Adipocyte (in vitro differentiated cells): Measurements from ENCODE around the gene SP6.

Source experiments
- DNase-seq: peaks from one replicate; pipeline ENCODE4 v3.0.0-alpha.2; 2015; ENCODE audit warnings: low read depth
- H3K27me3 ChIP-seq: replicated peaks from 2 replicates; pipeline ENCODE4 v1.7.0; 2013; ENCODE audit warnings: mild to moderate bottlenecking, low read length, moderate library complexity; ENCODE audit not compliant: control insufficient read depth, insufficient read depth
- H3K36me3 ChIP-seq: 2 replicates; pipeline ENCODE4 v1.7.0; 2013; ENCODE audit warnings: low read length, mild to moderate bottlenecking, moderate library complexity; ENCODE audit not compliant: control insufficient read depth, insufficient read depth, severe bottlenecking
- H3K4me1 ChIP-seq: 2 replicates; pipeline ENCODE4 v1.7.0; 2013; ENCODE audit warnings: mild to moderate bottlenecking, low read length, moderate library complexity; ENCODE audit not compliant: control insufficient read depth, insufficient read depth
- H3K4me3 ChIP-seq: 2 replicates; pipeline ENCODE4 v1.7.0; 2013; ENCODE audit warnings: mild to moderate bottlenecking, low read length, moderate library complexity
- H3K9ac ChIP-seq: 2 replicates; pipeline ENCODE4 v1.7.0; 2013; ENCODE audit warnings: mild to moderate bottlenecking, low read length, moderate library complexity
- H3K9me3 ChIP-seq: 2 replicates; pipeline ENCODE4 v1.7.0; 2013; ENCODE audit warnings: mild to moderate bottlenecking, low read length, moderate library complexity; ENCODE audit not compliant: control insufficient read depth

The SP6 gene

DNA sequence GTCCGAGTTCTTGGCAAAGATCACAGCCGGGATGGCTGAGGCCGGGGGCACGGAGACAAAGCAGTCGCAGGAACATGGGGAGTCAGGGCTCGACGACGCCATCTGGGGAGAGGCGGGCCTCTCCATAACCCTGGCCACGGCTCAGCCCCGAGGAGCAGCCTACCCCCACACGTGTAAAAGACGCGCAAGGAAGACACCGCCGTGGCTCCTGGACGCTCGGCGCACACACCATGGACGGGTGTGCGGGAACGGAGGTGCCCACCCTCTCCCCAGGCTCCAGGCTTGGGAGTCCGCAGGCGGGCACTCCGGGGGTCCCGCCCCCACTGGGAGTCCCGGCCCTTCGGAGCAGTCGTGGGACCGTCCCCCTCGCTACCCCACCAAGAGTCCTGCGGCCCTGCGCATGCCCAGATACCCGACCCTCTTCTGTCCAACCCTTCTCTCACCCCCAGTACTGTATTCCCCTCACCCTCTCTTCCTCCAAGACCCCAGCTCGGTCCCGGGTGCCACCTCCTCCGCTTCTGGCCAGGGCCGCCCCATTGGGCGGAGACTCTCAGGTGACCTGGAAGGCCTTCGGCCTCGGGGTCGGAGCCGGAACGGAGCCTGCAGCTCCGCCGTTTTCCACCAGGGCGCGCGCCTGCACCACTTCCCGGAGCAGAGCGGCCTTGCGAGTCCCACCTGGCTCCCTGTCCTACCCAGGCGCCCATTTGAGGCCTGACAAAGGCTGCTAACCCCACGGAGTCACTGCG, 10.0 kb downstream of the SP6 start, which contains the start of gene SCRN2:
TSS of gene SCRN2 (minus strand) at position 532 of the 746 bp plus-strand sequence. CDS start at position 102, 430 bp downstream.
- Histone ChIP-seq H3K4me1 (peaks cover 44% of the 10 kb centered on the region), H3K9me3 (no peaks in the 10 kb centered on the region), H3K9ac (peak within 1 kb of the TSS; percentile 94), H3K36me3 (peaks cover 12% of the 10 kb centered on the region), H3K4me3 (peak within 1 kb of the TSS; percentile 80), H3K27me3 (peaks cover 10% of the 10 kb centered on the region)
- DNase-seq = peak; percentile 91

DNA sequence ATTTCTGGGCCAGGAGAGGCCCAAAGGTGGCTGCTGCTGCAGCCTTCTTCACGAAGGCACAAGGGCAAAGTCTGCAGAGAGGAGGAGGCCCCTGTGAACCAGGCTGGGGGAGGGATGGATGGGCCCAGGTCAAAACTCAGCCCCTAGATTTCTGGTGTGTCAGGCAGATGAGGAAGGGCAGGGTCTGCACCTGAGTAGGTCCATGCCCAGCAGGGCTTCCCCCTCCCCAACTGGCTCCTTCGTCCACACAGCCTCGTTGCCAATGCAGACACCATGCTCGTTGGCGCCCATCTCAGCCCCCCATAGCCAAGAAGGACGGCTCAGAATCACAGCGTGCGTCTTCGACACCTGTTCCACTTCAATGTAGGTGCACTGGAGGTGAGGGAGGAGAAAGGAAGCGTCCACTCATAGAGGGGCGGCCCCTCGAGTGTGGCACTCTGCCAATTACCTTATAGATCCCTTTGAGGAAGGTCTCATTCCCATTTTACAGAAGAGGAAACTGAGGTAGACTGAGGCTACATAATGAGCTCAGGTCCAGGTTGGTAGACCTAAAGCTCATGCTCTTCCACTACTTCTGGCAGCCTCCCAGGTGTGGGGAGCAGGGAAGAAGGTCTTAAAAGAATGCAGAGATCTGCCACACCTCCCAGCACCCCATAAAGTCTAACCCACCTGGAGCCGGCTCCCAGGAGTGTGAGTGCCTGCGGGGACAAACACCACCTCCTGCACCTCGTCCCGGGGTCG, 10.8 kb downstream of the SP6 start:
- H3K27me3 ChIP-seq = peaks cover 3% of the 10 kb centered on the region
- no peaks in the 10 kb centered on the region for H3K9me3 ChIP-seq
- H3K4me3 ChIP-seq = peak overlapping the region; percentile 80
- H3K36me3 ChIP-seq = peaks cover 19% of the 10 kb centered on the region
- no peak for DNase-seq
- H3K9ac ChIP-seq = peak overlapping the region; percentile 94
- peaks cover 51% of the 10 kb centered on the region for H3K4me1 ChIP-seq

DNA sequence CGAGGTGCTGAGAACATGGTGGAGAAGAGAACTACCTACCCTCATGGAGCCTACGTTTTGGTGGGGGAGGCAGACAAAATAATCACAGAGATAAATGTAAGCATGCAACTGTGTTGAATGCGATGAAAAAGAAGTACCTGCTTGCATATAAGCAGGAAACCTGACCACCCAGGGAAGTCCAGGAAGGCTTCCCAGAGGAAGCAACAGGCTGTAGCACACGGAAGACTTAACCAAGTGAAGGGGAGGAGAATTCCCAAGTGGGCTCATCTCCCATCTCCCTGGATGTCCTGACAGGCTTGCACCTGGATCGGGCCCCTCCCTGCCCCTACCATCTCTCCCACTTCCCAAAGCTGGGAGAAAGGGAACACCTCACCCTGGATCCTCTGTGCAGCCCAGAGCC, 11.9 kb downstream of the SP6 start:
- Histone ChIP-seq H3K9me3 (no peaks in the 10 kb centered on the region), H3K4me1 (peaks cover 52% of the 10 kb centered on the region), H3K27me3 (no peaks in the 10 kb centered on the region), H3K36me3 (peaks cover 27% of the 10 kb centered on the region), H3K9ac (peak overlapping the region; percentile 94), H3K4me3 (peak overlapping the region; percentile 80)
- DNase-seq = no peak

DNA sequence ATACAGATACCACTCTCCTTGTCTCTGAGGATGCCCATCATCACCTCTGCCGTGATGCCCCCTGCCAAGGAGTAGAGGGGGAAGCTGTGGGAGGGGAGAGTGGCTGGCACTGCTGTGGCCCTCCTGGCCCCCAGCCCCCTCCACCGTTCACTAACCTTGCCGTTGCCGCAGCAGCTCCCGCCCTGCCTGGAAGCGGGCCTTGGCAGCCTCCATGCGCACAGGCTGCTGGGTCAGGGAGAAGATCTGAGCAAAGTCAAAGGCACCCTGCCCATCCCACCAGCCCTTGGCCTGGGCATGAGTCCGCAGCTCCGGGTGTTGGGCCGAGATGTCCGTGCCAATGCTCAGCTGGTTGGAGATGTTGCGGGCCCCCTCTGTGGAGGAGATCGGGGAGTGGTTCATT, 12.3 kb downstream of the SP6 start:
- Histone ChIP-seq H3K4me1 (peaks cover 52% of the 10 kb centered on the region), H3K36me3 (peaks cover 27% of the 10 kb centered on the region), H3K27me3 (no peaks in the 10 kb centered on the region), H3K4me3 (peak overlapping the region; percentile 80), H3K9me3 (no peaks in the 10 kb centered on the region), H3K9ac (peak overlapping the region; percentile 94)
- DNase-seq = no peak

DNA sequence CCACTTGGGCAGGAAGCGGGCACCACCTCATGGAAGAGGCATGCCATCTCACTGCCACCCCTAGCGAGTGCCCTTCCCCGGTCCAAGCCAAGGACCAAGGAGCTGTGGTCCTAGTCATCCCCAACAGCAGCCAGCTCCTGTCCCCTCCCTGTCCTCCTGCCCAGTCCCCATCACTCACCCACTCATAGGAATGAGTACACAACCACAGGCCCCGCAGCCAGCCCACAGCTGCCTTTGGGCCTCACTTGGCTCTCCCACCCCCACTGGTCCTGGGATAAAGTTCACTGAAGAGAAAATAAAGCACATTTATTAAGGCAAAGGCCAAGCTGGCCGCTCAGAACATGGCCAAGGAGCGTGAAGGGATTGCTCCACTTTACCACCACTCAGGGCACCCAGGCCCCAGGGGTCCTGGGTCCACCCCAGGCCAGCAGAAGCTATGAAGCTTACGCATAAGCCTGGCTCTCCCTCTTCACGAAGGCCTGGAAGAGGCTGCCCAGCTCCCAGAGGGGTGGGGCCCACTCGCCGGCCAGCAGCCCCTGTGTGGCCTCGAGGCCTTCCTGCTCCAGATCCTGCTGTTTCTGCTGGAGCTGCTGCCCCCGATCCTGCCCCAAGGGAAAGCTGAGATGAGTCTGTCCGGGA, 13.4 kb downstream of the SP6 start:
- DNase-seq = no peak
- no peaks in the 10 kb centered on the region for H3K9me3 ChIP-seq
- H3K27me3 ChIP-seq = no peaks in the 10 kb centered on the region
- peaks cover 52% of the 10 kb centered on the region for H3K4me1 ChIP-seq
- H3K36me3 ChIP-seq = peaks cover 27% of the 10 kb centered on the region
- H3K9ac ChIP-seq = peak overlapping the region; percentile 94
- peak overlapping the region; percentile 80 for H3K4me3 ChIP-seq

DNA sequence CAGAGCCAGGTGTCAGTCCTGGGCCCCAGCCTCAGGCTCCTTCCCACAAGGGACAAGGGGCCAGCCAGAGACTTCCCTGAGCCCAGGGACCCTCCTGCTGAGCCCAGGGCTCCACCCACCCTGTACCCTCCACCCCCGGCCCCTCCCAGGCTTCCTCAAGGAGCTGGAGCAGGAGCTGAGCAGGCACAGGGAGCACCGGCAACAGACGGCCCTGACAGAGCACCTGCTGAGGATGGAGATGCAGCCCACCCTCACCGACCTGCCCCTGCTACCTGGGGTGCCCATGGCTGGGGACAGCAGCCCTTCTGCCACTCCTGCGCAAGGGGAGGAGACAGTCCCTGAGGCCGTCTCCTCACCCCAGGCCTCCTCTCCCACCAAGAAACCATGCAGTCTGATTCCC, 14.4 kb downstream of the SP6 start:
- peak overlapping the region; percentile 94 for H3K9ac ChIP-seq
- H3K36me3 ChIP-seq = peaks cover 27% of the 10 kb centered on the region
- peaks cover 57% of the 10 kb centered on the region for H3K4me1 ChIP-seq
- no peak for DNase-seq
- peak overlapping the region; percentile 61 for H3K4me3 ChIP-seq
- no peaks in the 10 kb centered on the region for H3K27me3 ChIP-seq
- no peaks in the 10 kb centered on the region for H3K9me3 ChIP-seq

DNA sequence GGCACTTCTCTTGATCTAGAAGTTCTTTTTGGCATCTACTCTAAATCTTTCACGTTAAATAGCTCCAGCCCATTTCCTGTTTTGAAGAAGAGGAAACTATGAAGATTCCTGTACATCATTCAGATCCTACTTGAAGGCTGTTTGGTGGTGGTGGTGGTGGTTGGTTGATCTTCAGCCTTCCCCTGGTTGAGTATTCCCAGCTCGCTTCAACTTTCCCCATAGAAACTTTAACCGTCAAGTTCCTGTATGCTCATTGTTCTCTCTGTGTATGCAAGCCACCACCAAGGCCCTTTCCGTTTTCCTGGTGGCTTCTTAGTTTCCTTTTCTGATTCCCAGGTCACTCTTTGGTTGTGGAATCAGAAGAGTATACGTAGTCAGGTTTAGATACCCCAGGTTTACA, 16.2 kb downstream of the SP6 start:
- no peak for DNase-seq
- Histone ChIP-seq H3K36me3 (peaks cover 27% of the 10 kb centered on the region), H3K4me1 (peaks cover 62% of the 10 kb centered on the region), H3K27me3 (no peaks in the 10 kb centered on the region), H3K4me3 (no peak overlapping the region), H3K9me3 (no peaks in the 10 kb centered on the region), H3K9ac (no peak overlapping the region)

DNA sequence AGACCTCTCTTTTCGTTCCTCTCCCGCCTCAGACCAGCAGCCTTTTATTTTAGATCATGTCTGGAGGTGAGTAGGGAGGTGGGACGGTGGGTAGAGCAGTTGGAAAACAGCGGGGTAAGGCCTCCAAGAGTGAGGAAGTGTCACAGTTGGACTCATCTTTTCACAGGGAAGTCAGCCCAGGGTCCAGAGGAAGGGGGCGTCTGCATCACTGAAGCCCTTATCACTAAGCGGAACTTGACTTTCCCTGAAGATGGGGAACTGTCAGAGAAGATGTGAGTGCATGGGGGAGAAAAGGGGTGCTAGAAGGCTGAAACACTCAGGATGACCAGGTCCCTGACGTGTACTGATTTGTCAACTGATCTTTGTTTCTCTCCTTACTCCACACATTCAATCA, 19.0 kb downstream of the SP6 start:
- DNase-seq = no peak
- Histone ChIP-seq H3K27me3 (no peaks in the 10 kb centered on the region), H3K9ac (peak overlapping the region; percentile 94), H3K9me3 (no peaks in the 10 kb centered on the region), H3K36me3 (peaks cover 36% of the 10 kb centered on the region), H3K4me1 (peaks cover 34% of the 10 kb centered on the region), H3K4me3 (peak overlapping the region; percentile 97)

DNA sequence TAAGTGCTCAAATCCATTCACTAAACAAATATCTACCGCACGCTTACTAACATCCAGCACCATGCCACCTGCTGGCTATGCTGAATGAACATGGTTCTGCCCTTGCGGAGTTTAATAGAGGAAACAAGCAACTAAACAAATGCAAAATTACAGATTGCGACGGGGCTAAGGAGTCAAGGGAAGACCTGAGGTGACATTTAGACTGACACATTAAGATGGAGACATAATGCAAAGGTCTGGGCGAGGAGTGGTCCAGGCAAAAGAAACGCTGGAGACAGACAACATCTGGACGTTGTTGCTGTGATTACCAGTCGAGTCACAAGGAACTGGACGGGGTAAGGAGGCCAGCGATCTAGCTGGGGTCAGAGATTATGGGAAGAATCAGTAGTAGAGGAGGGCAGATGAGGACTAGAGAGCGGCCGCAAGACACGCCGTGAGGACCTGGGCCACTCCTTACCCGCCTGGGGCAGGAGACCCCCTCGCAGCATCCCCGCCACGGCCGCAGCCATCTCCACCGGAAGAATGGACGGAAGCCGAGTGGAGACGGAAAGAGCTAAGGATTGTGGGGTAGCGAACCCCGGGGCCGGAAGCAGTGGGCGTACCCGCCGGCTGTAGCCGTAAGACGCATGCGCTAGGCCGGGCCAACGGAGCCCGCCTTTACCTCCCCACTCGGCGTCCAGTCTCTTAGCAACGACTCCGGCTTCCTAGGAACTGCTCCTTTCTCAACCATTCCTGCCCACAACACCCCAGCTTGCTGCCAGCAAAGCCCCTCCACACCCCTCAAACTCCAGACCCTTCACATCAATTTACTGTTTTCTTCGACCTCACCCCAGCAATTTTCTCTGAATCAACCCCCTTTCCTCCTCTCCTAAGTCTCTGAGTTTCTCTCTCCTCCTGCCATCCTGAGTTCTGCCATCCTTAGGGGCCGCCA, 19.7 kb downstream of the SP6 start, which contains the start of the genes LRRC46 and MRPL10:
TSS of gene LRRC46 (plus strand) at position 668 of the 931 bp plus-strand sequence. CDS start 320 bp downstream, outside the sequence.
TSS of gene MRPL10 (minus strand) at position 539 of the 931 bp plus-strand sequence. CDS start at position 509, 30 bp downstream.
- Histone ChIP-seq H3K36me3 (peaks cover 41% of the 10 kb centered on the region), H3K4me1 (peaks cover 28% of the 10 kb centered on the region), H3K9ac (peak within 1 kb of the TSS; percentile 94), H3K27me3 (no peaks in the 10 kb centered on the region), H3K9me3 (no peaks in the 10 kb centered on the region), H3K4me3 (peak within 1 kb of the TSS; percentile 97)
- peak; percentile 98 for DNase-seq

DNA sequence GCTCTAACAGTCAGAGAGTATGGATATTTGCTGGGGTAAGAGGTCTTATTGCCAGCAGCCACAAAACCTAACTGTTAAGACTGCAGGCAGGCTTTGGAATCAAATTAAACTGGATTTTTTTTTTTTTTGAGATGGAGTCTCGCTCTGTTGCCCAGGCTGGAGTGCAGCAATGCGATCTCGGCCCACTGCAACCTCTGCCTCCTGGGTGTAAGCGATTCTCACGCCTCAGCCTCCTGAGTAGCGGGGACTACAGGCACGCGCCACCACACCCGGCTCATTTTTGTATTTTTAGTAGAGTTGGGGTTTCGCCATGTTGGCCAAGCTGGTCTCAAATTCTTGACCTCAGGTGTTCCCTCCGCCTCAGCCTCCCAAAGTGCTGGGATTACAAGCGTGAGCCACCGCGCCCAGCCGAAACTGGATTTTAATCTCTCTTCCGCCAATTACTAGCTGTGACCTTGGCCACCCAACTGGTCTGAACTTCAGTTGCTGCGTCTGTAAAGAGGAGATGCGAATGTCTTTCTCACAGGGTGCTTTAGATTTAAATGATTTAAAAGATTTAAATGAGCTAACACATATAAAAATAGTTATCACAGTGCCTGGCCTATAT, 20.5 kb downstream of the SP6 start:
- H3K27me3 ChIP-seq = no peaks in the 10 kb centered on the region
- peak overlapping the region; percentile 97 for H3K4me3 ChIP-seq
- H3K4me1 ChIP-seq = peaks cover 21% of the 10 kb centered on the region
- H3K9ac ChIP-seq = peak overlapping the region; percentile 94
- no peak for DNase-seq
- no peaks in the 10 kb centered on the region for H3K9me3 ChIP-seq
- H3K36me3 ChIP-seq = peaks cover 39% of the 10 kb centered on the region
